Heart left ventricle (tissue), 16 donors: ENCODE data around the gene ERAS. TPM values are rescaled to one million over a fixed set of nuclear protein-coding genes. Genes with fewer than 3 reads are reported as not detected.

Experiments used
- ATAC-seq, 4 donors: fragments of 200-7000 bp; cut with Tn5 transposase; one replicate each; pipeline ENCODE4 v1.9.1; 2020 to 2022; ENCODE audit warnings: moderate library complexity in 4 of 4, mild to moderate bottlenecking in 3 of 4, moderate number of reproducible peaks in 1 of 4
- DNase-seq, 5 donors: peaks; one replicate each; pipeline ENCODE4 v3.0.0-alpha.2; 2020
- H3K27ac ChIP-seq, 12 donors: fragments of 200-600 bp; sonication (generic) in 4 of 12; one replicate each; pipeline versions ENCODE4 v1.5.0 to v1.8.0; 2016 to 2022; ENCODE audit warnings: mild to moderate bottlenecking in 2 of 12
- H3K27me3 ChIP-seq, 9 donors: fragments of 200-600 bp; sonication (generic) in 2 of 9; one replicate each; pipeline versions ENCODE4 v1.5.1 to v1.8.0; 2016 to 2022; ENCODE audit warnings: mild to moderate bottlenecking in 3 of 9
- H3K36me3 ChIP-seq, 9 donors: fragments of 200-600 bp; sonication (generic) in 2 of 9; one replicate each; pipeline versions ENCODE4 v1.5.0 to v1.8.0; 2018 to 2022; ENCODE audit warnings: mild to moderate bottlenecking in 2 of 9
- H3K4me1 ChIP-seq, 12 donors: fragments of 200-600 bp; sonication (generic) in 4 of 12; one replicate each; pipeline versions ENCODE4 v1.5.0 to v1.8.0; 2016 to 2022; ENCODE audit warnings: mild to moderate bottlenecking in 3 of 12
- H3K4me3 ChIP-seq, 12 donors: fragments of 200-600 bp; sonication (generic) in 4 of 12; one replicate each; pipeline versions ENCODE4 v1.5.0 to v1.8.0; 2017 to 2022; ENCODE audit warnings: mild to moderate bottlenecking in 9 of 12, moderate library complexity in 4 of 12
- H3K9me3 ChIP-seq, 12 donors: fragments of 200-600 bp; sonication (generic) in 4 of 12; one replicate each; pipeline versions ENCODE4 v1.5.0 to v1.8.0; 2016 to 2022; ENCODE audit warnings: mild to moderate bottlenecking in 1 of 12
- CTCF ChIP-seq, 12 donors: fragments of 200-600 bp; sonication (generic) in 4 of 12; IDR thresholded peaks; one replicate each; pipeline versions ENCODE4 v1.5.0 to v1.8.0; 2018 to 2022; ENCODE audit warnings: antibody characterized with exemption in 12 of 12, mild to moderate bottlenecking in 5 of 12
- POLR2A ChIP-seq, 2 donors: fragments of 450-650 bp; IDR thresholded peaks; one replicate each; pipeline ENCODE4 v1.6.1; 2017; ENCODE audit warnings: antibody characterized with exemption in 2 of 2, mild to moderate bottlenecking in 2 of 2, moderate library complexity in 2 of 2
- WGBS, 4 donors: extraction: QIAGEN DNeasy Blood & Tissue Kit in 2 of 4; methylation state at CpG; one replicate each; pipeline versions ENCODE4 v1.1.5 to v1.1.7; 2013 to 2018; 5-methylcytosine and 5-hydroxymethylcytosine counted together
- intact Hi-C, 10 donors: fragments of 100-400 bp; cut with DNase I; formaldehyde crosslinking; loops; one replicate each; pipeline versions ENCODE4 v1.11.1 to v1.14.2; 2022
- polyA plus RNA-seq, 2 donors: library from polyadenylated mRNA; stranded (reverse); fragments of 200-250 nt; gene quantifications; one replicate each; pipeline ENCODE4 v1.2.3, GENCODE V29; 2013
- total RNA-seq, 9 donors: library from RNA; depleted of rRNA in 2 of 9; stranded (reverse); fragments of >200 nt in 2 of 9; fragmentation: NEBNext Ultra II Directional in 3 of 9; extraction: Animal tissue kit (Norgen Biotek cat#: 25700) in 3 of 9; gene quantifications; one replicate each; pipeline versions ENCODE4 v1.1.0 to v1.2.4, GENCODE V29; 2016 to 2023
- donor health status: ischemic (EF 13 %, LVEDD 7.1; RV severe dilation, severe dysfunction).
- donor health status: healthy with polysubstance abuse.
- donor health status: DM: no; HTN: yes; CAD: no.
- donor health status: DM: no; HTN: no; CAD: no.
- donor health status: ischemic (EF 25% LVEDD 6.9; RV normal size, moderate dysfunction).
- donor health status: ischemic (EF 25% LVEDD 5.7; RV mildly dilated, moderate dysfunction).
- donor health status: healthy.
- donor health status: DM: yes; HTN: yes; CAD: no.
- donor health status: ischemic (EF 35%, LVEDD 5.7; RV mildly dilated, moderate dysfunction).
- donor health status: nonischemic (EF 11% LVEDD 7.7; RV severe dilation, severe dysfunction).
- donor health status: DM: yes; HTN: yes; CAD: no.
- donor health status: PGD.
- donor health status: ischemic (EF 29% LVEDD 5.4; RV normal size, mild dysfunction).
- donor health status: nonischemic (EF 23%, LVEDD 6.1; RV moderate dilation, normal function).

Gene ERAS
- total and polyA plus RNA-seq, 11 donors = not detected

- DNase-seq = no peak
- WGBS, 4 donors = 67 to 73% (median 71%) methylated on average over 16 of the region's 16 CpGs
Observed at GRCh38 chrX:48785540-48786214, 40.6 kb upstream of the ERAS start.

GRCh38 chrX:48786341-48786800 lies 39.9 kb upstream of the ERAS start, which contains the start of gene GATA1:
Gene GATA1, plus strand, starts transcription at chrX:48786590. Its CDS starts 4,520 bp downstream, at chrX:48791110.
- Histone ChIP-seq H3K36me3 (no peaks in the 10 kb centered on the region), H3K27ac (no peak within 1 kb of the TSS), H3K27me3 (peaks cover 0 to 39% (median 0%) of the 10 kb centered on the region in 9 donors), H3K4me1 (no peaks in the 10 kb centered on the region), H3K4me3 (no peak within 1 kb of the TSS), H3K9me3 (no peaks in the 10 kb centered on the region)
- TF ChIP-seq POLR2A (IDR thresholded peaks at IDR 0.05) (no peak), CTCF (IDR thresholded peaks at IDR 0.05) (no peak)
- intact Hi-C loops = no loop called here
- DNase-seq (no peak), ATAC-seq (no peak)
- WGBS, 4 donors = 62 to 92% (median 79%) methylated on average over 6 to 7 of the region's 7 CpGs

More at GRCh38 chrX:48785540-48786214, 40.6 kb upstream of the ERAS start:
- no peak for TF ChIP-seq POLR2A (IDR thresholded peaks at IDR 0.05)
- no peak for TF ChIP-seq CTCF (IDR thresholded peaks at IDR 0.05)
- intact Hi-C loops = no loop called here
- no peak for ATAC-seq
- H3K4me1 ChIP-seq = no peaks in the 10 kb centered on the region
- no peaks in the 10 kb centered on the region for H3K9me3 ChIP-seq
- no peak overlapping the region for H3K4me3 ChIP-seq
- peaks cover 0 to 39% (median 0%) of the 10 kb centered on the region in 9 donors for H3K27me3 ChIP-seq
- H3K27ac ChIP-seq = no peak overlapping the region
- H3K36me3 ChIP-seq = no peaks in the 10 kb centered on the region

- DNase-seq (no peak), ATAC-seq (no peak)
- Histone ChIP-seq H3K4me3 (no peak overlapping the region), H3K36me3 (no peaks in the 10 kb centered on the region), H3K27ac (no peak overlapping the region), H3K9me3 (no peaks in the 10 kb centered on the region), H3K4me1 (no peaks in the 10 kb centered on the region), H3K27me3 (peaks cover 0 to 39% (median 0%) of the 10 kb centered on the region in 9 donors)
- TF ChIP-seq CTCF (IDR thresholded peaks at IDR 0.05) = no peak
- no peak for TF ChIP-seq POLR2A (IDR thresholded peaks at IDR 0.05)
- intact Hi-C loops = no loop called here
- 55 to 61% (median 59%) methylated on average over 6 of the region's 6 CpGs for WGBS, 4 donors
Observed at GRCh38 chrX:48786825-48787504, 39.3 kb upstream of the ERAS start.
